HL-60 (cell line): ENCODE results near the gene PLOD1.

Experiments
- GABPA ChIP-seq: IDR thresholded peaks from 2 replicates; pipeline ENCODE4 v1.6.1; 2012; ENCODE audit warnings: low read depth
- POLR2AphosphoS5 ChIP-seq: IDR thresholded peaks from 2 replicates; pipeline ENCODE4 v1.6.1; 2012; ENCODE audit warnings: low read depth
- TF ChIP-seq, protein P1 (sequence below): IDR thresholded peaks from one replicate; pipeline ENCODE4 v1.5.1; 2011; ENCODE audit warnings: low read length, control low read depth, inconsistent platforms; ENCODE audit not compliant: insufficient read depth

DNA sequence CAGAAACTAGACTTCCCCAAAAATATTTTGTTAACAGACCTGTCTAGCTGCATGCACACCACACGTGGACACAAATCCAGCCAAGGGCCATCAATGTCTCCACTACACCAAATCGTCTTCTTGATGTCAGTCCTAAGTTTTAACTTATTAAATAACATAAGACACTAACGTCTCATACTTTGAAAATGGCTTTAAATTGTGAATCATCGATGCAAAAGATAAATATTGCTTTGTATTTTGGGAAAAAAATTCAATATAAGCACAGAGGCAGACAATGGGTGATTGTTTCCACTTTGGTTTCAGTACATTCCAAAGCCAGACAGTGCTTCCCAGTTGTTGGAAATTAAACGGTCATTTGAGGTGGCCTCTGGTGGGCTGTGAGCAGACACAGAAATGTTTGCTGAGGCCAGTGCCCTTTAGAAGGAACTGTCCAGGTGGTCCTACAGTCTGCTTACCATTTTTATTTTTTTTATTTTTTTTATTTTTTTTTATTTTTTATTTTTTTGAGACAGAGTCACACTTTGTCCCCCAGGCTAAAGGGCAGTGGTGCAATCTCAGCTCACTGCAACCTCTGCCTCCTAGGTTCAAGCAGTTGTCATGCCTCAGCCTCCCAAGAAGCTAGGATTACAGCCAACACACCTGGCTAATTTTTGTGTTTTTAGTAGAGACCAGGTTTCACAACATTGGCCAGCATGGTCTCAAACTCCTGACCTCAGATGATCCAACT is 6.5 kb upstream of the PLOD1 start:
- TF ChIP-seq, protein P1, sequence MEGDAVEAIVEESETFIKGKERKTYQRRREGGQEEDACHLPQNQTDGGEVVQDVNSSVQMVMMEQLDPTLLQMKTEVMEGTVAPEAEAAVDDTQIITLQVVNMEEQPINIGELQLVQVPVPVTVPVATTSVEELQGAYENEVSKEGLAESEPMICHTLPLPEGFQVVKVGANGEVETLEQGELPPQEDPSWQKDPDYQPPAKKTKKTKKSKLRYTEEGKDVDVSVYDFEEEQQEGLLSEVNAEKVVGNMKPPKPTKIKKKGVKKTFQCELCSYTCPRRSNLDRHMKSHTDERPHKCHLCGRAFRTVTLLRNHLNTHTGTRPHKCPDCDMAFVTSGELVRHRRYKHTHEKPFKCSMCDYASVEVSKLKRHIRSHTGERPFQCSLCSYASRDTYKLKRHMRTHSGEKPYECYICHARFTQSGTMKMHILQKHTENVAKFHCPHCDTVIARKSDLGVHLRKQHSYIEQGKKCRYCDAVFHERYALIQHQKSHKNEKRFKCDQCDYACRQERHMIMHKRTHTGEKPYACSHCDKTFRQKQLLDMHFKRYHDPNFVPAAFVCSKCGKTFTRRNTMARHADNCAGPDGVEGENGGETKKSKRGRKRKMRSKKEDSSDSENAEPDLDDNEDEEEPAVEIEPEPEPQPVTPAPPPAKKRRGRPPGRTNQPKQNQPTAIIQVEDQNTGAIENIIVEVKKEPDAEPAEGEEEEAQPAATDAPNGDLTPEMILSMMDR: no peak
- TF ChIP-seq GABPA (no peak), POLR2AphosphoS5 (no peak)
